Activated naive CD4-positive, alpha-beta T cell treated with anti-CD3 and anti-CD28 coated beads, Interleukin-2, amount 50 U/mL, for 16 hours (primary cell): ENCODE results near the gene SPATS2.
"Not testable (repeated sequence)": the region's sequence is repeated elsewhere in the genome, so short reads cannot be mapped to it uniquely, and the experiment has no call there.

Experiments
- DNase-seq: peaks from one replicate; pipeline ENCODE4 v3.0.0-alpha.2; 2020

Gene SPATS2

GRCh38 chr12:49414364-49414763 is 47.1 kb downstream of the SPATS2 start:
- DNase-seq = no peak

- no peak for DNase-seq
Measured at GRCh38 chr12:49415521-49415970, 48.3 kb downstream of the SPATS2 start.

GRCh38 chr12:49416892-49417291 is 49.6 kb downstream of the SPATS2 start:
- no peak for DNase-seq

- no peak for DNase-seq
Measured at GRCh38 chr12:49417558-49417957, 50.3 kb downstream of the SPATS2 start.

GRCh38 chr12:49420556-49420955 is 53.3 kb downstream of the SPATS2 start:
- DNase-seq = no peak

GRCh38 chr12:49422114-49422513 is 54.9 kb downstream of the SPATS2 start:
- no peak for DNase-seq

- no peak for DNase-seq
Measured at GRCh38 chr12:49428793-49429192, 61.5 kb downstream of the SPATS2 start.

- no peak for DNase-seq
Measured at GRCh38 chr12:49432616-49433015, 65.4 kb downstream of the SPATS2 start.

GRCh38 chr12:49436799-49437198 is 69.5 kb downstream of the SPATS2 start:
- DNase-seq = not testable (repeated sequence)

GRCh38 chr12:49439042-49439441 is 71.8 kb downstream of the SPATS2 start:
- no peak for DNase-seq

GRCh38 chr12:49440035-49440434 is 72.8 kb downstream of the SPATS2 start:
- no peak for DNase-seq

- DNase-seq = no peak
Measured at GRCh38 chr12:49442915-49443314, 75.7 kb downstream of the SPATS2 start.

GRCh38 chr12:49446571-49446970 is 79.3 kb downstream of the SPATS2 start:
- no peak for DNase-seq

- DNase-seq = no peak
Measured at GRCh38 chr12:49448858-49449257, 81.6 kb downstream of the SPATS2 start.

- no peak for DNase-seq
Measured at GRCh38 chr12:49451468-49452259, 84.4 kb downstream of the SPATS2 start.

- no peak for DNase-seq
Measured at GRCh38 chr12:49455501-49455900, 88.2 kb downstream of the SPATS2 start.

- no peak for DNase-seq
Measured at GRCh38 chr12:49456131-49456679, 88.9 kb downstream of the SPATS2 start.

GRCh38 chr12:49458816-49459215 is 91.6 kb downstream of the SPATS2 start:
- DNase-seq = no peak

GRCh38 chr12:49461221-49461620 is 94.0 kb downstream of the SPATS2 start:
- DNase-seq = no peak

- no peak for DNase-seq
Measured at GRCh38 chr12:49462083-49462744, 95.0 kb downstream of the SPATS2 start.

GRCh38 chr12:49465132-49465531 is 97.9 kb downstream of the SPATS2 start:
- no peak for DNase-seq

GRCh38 chr12:49470986-49471385 is 103.7 kb downstream of the SPATS2 start:
- no peak for DNase-seq

GRCh38 chr12:49471557-49471956 is 104.3 kb downstream of the SPATS2 start:
- no peak for DNase-seq

GRCh38 chr12:49476091-49476490 is 108.8 kb downstream of the SPATS2 start:
- no peak for DNase-seq
